ENCODE results near the gene MPDZ. TPM values are rescaled to one million over a fixed set of nuclear protein-coding genes. Genes with fewer than 3 reads are reported as not detected.

The MPDZ gene
- polyA plus RNA-seq, 12 donors, result 24.3 to 59.5 (median 44.0) TPM; not detected in 1

GRCh38 chr9:13082796-13083195, 196.7 kb downstream of the MPDZ start:
- DNase-seq, result no peak

- DNase-seq, result no peak
Observed at GRCh38 chr9:13078164-13078563, 201.3 kb downstream of the MPDZ start.

- no peak for DNase-seq
Observed at GRCh38 chr9:13076616-13077015, 202.9 kb downstream of the MPDZ start.

GRCh38 chr9:13071921-13072320, 207.6 kb downstream of the MPDZ start:
- DNase-seq, result no peak

- DNase-seq, result no peak
Observed at GRCh38 chr9:13070612-13071595, 208.6 kb downstream of the MPDZ start.

- no peak for DNase-seq
Observed at GRCh38 chr9:13069498-13069897, 210.0 kb downstream of the MPDZ start.

- DNase-seq, result no peak
Observed at GRCh38 chr9:13064676-13065075, 214.8 kb downstream of the MPDZ start.

GRCh38 chr9:13063880-13064459, 215.5 kb downstream of the MPDZ start:
- DNase-seq, result no peak

- no peak for DNase-seq
Observed at GRCh38 chr9:13061390-13061789, 218.1 kb downstream of the MPDZ start.
